ENCODE measurements around the gene CARD16. TPM values are rescaled to one million over a fixed set of nuclear protein-coding genes. Genes with fewer than 3 reads are reported as not detected.

Gene CARD16
- total RNA-seq, 1 experiment from 2014 or later = 14.4 TPM

GRCh38 chr11:105056446-105056845 is 11.3 kb upstream of the CARD16 start:
- Mint-ChIP-seq H3K9me3 (ENCODE audit: unreplicated experiment) (no peaks in the 10 kb centered on the region), H3K4me3 (ENCODE audit: unreplicated experiment) (no peak overlapping the region), H3K27ac (ENCODE audit: low read depth, unreplicated experiment) (no peak overlapping the region), H3K27me3 (ENCODE audit: insufficient read depth, unreplicated experiment) (no peaks in the 10 kb centered on the region), H3K36me3 (ENCODE audit: insufficient read depth, unreplicated experiment) (no peaks in the 10 kb centered on the region), H3K4me1 (ENCODE audit: insufficient read depth, unreplicated experiment) (no peaks in the 10 kb centered on the region)
- no peak for DNase-seq (ENCODE audit: unreplicated experiment)
- BruUV-seq (replicated peaks) = no TSS peak
- ChIA-PET CTCF (interaction anchor here (1.0 kb wide), 1 partner anchor 9 kb away, joined by 3 read pairs; no protein-coding TSS in a partner anchor), POLR2A (interaction anchor here (0.7 to 1.2 kb wide), 2 partner anchors 13 to 304 kb away, joined by 3 read pairs; no protein-coding TSS in a partner anchor)
- no peak for TF ChIP-seq CTCF (IDR thresholded peaks at IDR 0.05; ENCODE audit: unreplicated experiment)
- intact Hi-C loops (cut with micrococcal nuclease) = no loop called here

GRCh38 chr11:105054723-105055493 is 9.8 kb upstream of the CARD16 start:
- no peaks in the 10 kb centered on the region for H3K27me3 Mint-ChIP-seq (ENCODE audit: insufficient read depth, unreplicated experiment)
- no peak overlapping the region for H3K27ac Mint-ChIP-seq (ENCODE audit: low read depth, unreplicated experiment)
- H3K9me3 Mint-ChIP-seq (ENCODE audit: unreplicated experiment) = no peaks in the 10 kb centered on the region
- intact Hi-C loops (cut with micrococcal nuclease) = no loop called here
- POLR2A ChIA-PET = interaction anchor here (1.2 kb wide), 1 partner anchor 12 kb away, joined by 3 read pairs; no protein-coding TSS in a partner anchor
- DNase-seq (ENCODE audit: unreplicated experiment) = no peak
- CTCF ChIA-PET = interaction anchor here (0.7 kb wide), 1 partner anchor 384 kb away, joined by 3 read pairs; no protein-coding TSS in a partner anchor
- H3K36me3 Mint-ChIP-seq (ENCODE audit: insufficient read depth, unreplicated experiment) = no peaks in the 10 kb centered on the region
- H3K4me3 Mint-ChIP-seq (ENCODE audit: unreplicated experiment) = no peak overlapping the region
- TF ChIP-seq CTCF (IDR thresholded peaks at IDR 0.05; ENCODE audit: unreplicated experiment) = no peak
- no TSS peak for BruUV-seq (replicated peaks)
- no peaks in the 10 kb centered on the region for H3K4me1 Mint-ChIP-seq (ENCODE audit: insufficient read depth, unreplicated experiment)

GRCh38 chr11:105052487-105052886 is 7.4 kb upstream of the CARD16 start:
- intact Hi-C loops (cut with micrococcal nuclease) = no loop called here
- Mint-ChIP-seq H3K4me3 (ENCODE audit: unreplicated experiment) (no peak overlapping the region), H3K36me3 (ENCODE audit: insufficient read depth, unreplicated experiment) (no peaks in the 10 kb centered on the region), H3K27ac (ENCODE audit: low read depth, unreplicated experiment) (no peak overlapping the region), H3K4me1 (ENCODE audit: insufficient read depth, unreplicated experiment) (peaks cover 9% of the 10 kb centered on the region), H3K27me3 (ENCODE audit: insufficient read depth, unreplicated experiment) (no peaks in the 10 kb centered on the region), H3K9me3 (ENCODE audit: unreplicated experiment) (no peaks in the 10 kb centered on the region)
- CTCF ChIA-PET = no interaction called here
- POLR2A ChIA-PET = no interaction called here
- no TSS peak for BruUV-seq (replicated peaks)
- TF ChIP-seq CTCF (IDR thresholded peaks at IDR 0.05; ENCODE audit: unreplicated experiment) = no peak
- no peak for DNase-seq (ENCODE audit: unreplicated experiment)

- Mint-ChIP-seq H3K36me3 (ENCODE audit: insufficient read depth, unreplicated experiment) (no peaks in the 10 kb centered on the region), H3K27me3 (ENCODE audit: insufficient read depth, unreplicated experiment) (no peaks in the 10 kb centered on the region), H3K4me3 (ENCODE audit: unreplicated experiment) (no peak overlapping the region), H3K9me3 (ENCODE audit: unreplicated experiment) (no peaks in the 10 kb centered on the region), H3K27ac (ENCODE audit: low read depth, unreplicated experiment) (no peak overlapping the region), H3K4me1 (ENCODE audit: insufficient read depth, unreplicated experiment) (peaks cover 18% of the 10 kb centered on the region)
- no peak for TF ChIP-seq CTCF (IDR thresholded peaks at IDR 0.05; ENCODE audit: unreplicated experiment)
- DNase-seq (ENCODE audit: unreplicated experiment) = no peak
- ChIA-PET POLR2A (no interaction called here), CTCF (no interaction called here)
- intact Hi-C loops (cut with micrococcal nuclease) = no loop called here
- BruUV-seq (replicated peaks) = no TSS peak
Measured at GRCh38 chr11:105051559-105051958, 6.4 kb upstream of the CARD16 start.
